ENCODE results near the gene MT2A.

- TF ChIP-seq POLR2A (IDR thresholded peaks at IDR 0.05; ENCODE audit: low read depth) (no peak), CTCF (IDR thresholded peaks at IDR 0.05) (no peak), POLR2AphosphoS5 (IDR thresholded peaks at IDR 0.05) (no peak)
These were observed 36.9 kb downstream of the MT2A start for GRCh38 chr16:56645311-56645710.
